Spinal cord (tissue), 10 donors: Measurements from ENCODE around the gene ZMYM5. TPM values are rescaled to one million over a fixed set of nuclear protein-coding genes. Genes with fewer than 3 reads are reported as not detected.
"Not testable (repeated sequence)": the region's sequence is repeated elsewhere in the genome, so short reads cannot be mapped to it uniquely, and the experiment has no call there.

Source experiments
- DNase-seq, 6 donors: peaks; one replicate each; pipeline versions ENCODE4 v3.0.0 to v3.0.0-alpha.2; 2013 to 2015; ENCODE audit warnings: low spot score in 6 of 6, low read depth in 4 of 6
- H3K27ac ChIP-seq: one replicate; pipeline ENCODE4 v1.5.1; 2013; ENCODE audit warnings: low read depth, low read length, control low read depth
- H3K27me3 ChIP-seq: one replicate; pipeline ENCODE4 v1.6.1; 2013; ENCODE audit warnings: low read length; ENCODE audit not compliant: control insufficient read depth, insufficient read depth
- H3K36me3 ChIP-seq: one replicate; pipeline ENCODE4 v1.6.1; 2013; ENCODE audit warnings: low read length; ENCODE audit not compliant: control insufficient read depth, insufficient read depth
- H3K4me1 ChIP-seq: one replicate; pipeline ENCODE4 v1.6.1; 2013; ENCODE audit warnings: low read length; ENCODE audit not compliant: control insufficient read depth, insufficient read depth
- H3K4me3 ChIP-seq: one replicate; pipeline ENCODE4 v1.5.1; 2013; ENCODE audit warnings: low read depth, low read length, control low read depth
- H3K9me3 ChIP-seq: one replicate; pipeline ENCODE4 v1.6.1; 2013; ENCODE audit warnings: low read length; ENCODE audit not compliant: control insufficient read depth, insufficient read depth
- WGBS: methylation state at CpG from one replicate; pipeline ENCODE4 v1.1.5; 2013; ENCODE audit warnings: missing lambda C conversion rate; ENCODE audit not compliant: insufficient coverage; 5-methylcytosine and 5-hydroxymethylcytosine counted together
- polyA plus RNA-seq, 2 donors: library from polyadenylated mRNA; unstranded; fragments of 120-200 nt; gene quantifications; one replicate each; pipeline ENCODE4 v1.2.1, GENCODE V29; 2013; ENCODE audit not compliant: insufficient read length in 2 of 2
- total RNA-seq, 2 donors: library from RNA; depleted of rRNA in 1 of 2; stranded (reverse); fragments of 120-200 nt in 1 of 2; fragments of >200 nt in 1 of 2; gene quantifications; one replicate each; pipeline versions ENCODE4 v1.2.3 to v1.2.4, GENCODE V29; 2013 to 2014
- donor health status: healthy.

ZMYM5 gene
- total and polyA plus RNA-seq, 4 donors: 14.8 to 33.9 (median 20.9) TPM

DNA sequence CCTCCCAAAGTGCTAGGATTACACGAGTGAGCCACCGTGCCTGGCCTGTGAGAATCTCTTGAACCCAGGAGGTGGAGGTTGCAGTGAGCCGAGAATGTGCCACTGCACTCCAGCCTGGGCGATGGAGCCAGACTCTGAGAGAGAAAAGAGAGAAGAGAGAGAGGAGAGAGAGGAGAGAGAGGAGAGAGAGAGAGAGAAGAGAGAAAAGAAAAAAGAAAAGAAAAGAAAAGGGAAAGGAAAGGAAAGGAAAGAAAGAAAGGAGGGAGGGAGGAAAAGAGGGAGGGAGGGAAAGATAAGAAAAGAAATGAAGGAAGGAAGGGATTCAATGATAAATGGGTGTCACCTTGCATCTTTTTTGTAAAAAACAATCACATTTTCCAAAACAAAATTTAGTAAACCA is 57.7 kb downstream of the ZMYM5 start:
- no peak overlapping the region for H3K27ac ChIP-seq
- WGBS: 95% methylated on average over 4 of the region's 4 CpGs
- H3K9me3 ChIP-seq: no peaks in the 10 kb centered on the region
- no peaks in the 10 kb centered on the region for H3K4me1 ChIP-seq
- H3K4me3 ChIP-seq: no peak overlapping the region
- H3K36me3 ChIP-seq: peaks cover 12% of the 10 kb centered on the region
- DNase-seq: no peak
- no peaks in the 10 kb centered on the region for H3K27me3 ChIP-seq

GRCh38 chr13:19795956-19796355 is 67.5 kb downstream of the ZMYM5 start:
- Histone ChIP-seq H3K9me3 (no peaks in the 10 kb centered on the region), H3K27me3 (no peaks in the 10 kb centered on the region), H3K4me3 (no peak overlapping the region), H3K36me3 (no peaks in the 10 kb centered on the region), H3K27ac (no peak overlapping the region), H3K4me1 (no peaks in the 10 kb centered on the region)
- WGBS: 98% methylated on average over 7 of the region's 7 CpGs
- no peak for DNase-seq

- H3K36me3 ChIP-seq: no peaks in the 10 kb centered on the region
- H3K9me3 ChIP-seq: no peaks in the 10 kb centered on the region
- no peak overlapping the region for H3K27ac ChIP-seq
- no peak overlapping the region for H3K4me3 ChIP-seq
- H3K4me1 ChIP-seq: no peaks in the 10 kb centered on the region
- 79% methylated on average over 2 of the region's 4 CpGs for WGBS
- H3K27me3 ChIP-seq: no peaks in the 10 kb centered on the region
- DNase-seq: no peak
Measured at GRCh38 chr13:19794631-19795030, 68.8 kb downstream of the ZMYM5 start.

GRCh38 chr13:19791953-19792537 is 71.4 kb downstream of the ZMYM5 start:
- H3K27ac ChIP-seq: no peak overlapping the region
- no peak for DNase-seq
- no peak overlapping the region for H3K4me3 ChIP-seq
- no peaks in the 10 kb centered on the region for H3K4me1 ChIP-seq
- 92% methylated on average over 6 of the region's 7 CpGs for WGBS
- no peaks in the 10 kb centered on the region for H3K36me3 ChIP-seq
- no peaks in the 10 kb centered on the region for H3K27me3 ChIP-seq
- no peaks in the 10 kb centered on the region for H3K9me3 ChIP-seq

GRCh38 chr13:19782727-19783682 is 80.4 kb downstream of the ZMYM5 start, which contains the start of gene PSPC1:
TSS of gene PSPC1 (minus strand) at chr13:19782945. CDS start at chr13:19782757, 188 bp downstream.
- 0% methylated on average over 18 of the region's 50 CpGs for WGBS
- not testable (repeated sequence) for H3K27me3 ChIP-seq, H3K36me3 ChIP-seq, H3K9me3 ChIP-seq
- H3K4me3 ChIP-seq: peak within 1 kb of the TSS; percentile 81
- H3K4me1 ChIP-seq: peaks cover 11% of the 10 kb centered on the region
- H3K27ac ChIP-seq: peak within 1 kb of the TSS; percentile 91
- peak; percentile 87 to 98 (median 94) for DNase-seq

DNA sequence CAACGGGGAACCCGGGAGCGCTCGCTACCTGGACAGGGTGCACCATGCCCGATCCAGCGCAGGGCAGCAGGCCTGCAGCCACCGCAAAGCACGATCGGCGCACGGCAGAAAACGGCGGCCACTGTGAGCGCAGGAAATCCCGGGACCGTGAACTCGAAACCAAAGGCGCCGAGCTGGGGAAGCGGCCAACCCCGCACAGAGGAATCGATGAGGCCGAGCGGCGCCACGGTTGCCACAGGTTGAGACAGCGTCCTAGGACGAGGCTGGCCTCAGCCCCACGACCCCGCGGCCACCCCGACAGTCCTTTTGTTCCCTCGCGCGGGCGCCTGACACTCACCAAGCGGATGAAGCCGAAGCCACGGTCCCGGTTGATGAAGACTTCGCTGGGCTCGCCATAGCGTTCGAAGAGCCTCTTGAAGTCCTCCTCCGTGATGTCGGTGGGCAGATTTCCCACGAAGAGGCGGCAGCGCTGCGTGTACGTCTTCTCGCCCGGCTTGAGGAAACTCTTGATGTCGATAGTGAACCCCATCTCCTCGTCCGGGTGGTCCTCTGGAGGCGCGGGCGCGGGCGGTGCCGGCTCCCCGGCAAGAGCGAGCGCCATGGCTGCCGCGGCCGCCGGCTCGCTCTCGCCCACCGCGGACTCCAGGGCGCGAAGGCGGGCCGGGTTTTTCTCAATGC is 81.3 kb downstream of the ZMYM5 start:
- H3K27me3 ChIP-seq: no peaks in the 10 kb centered on the region
- peak overlapping the region; percentile 81 for H3K4me3 ChIP-seq
- peaks cover 11% of the 10 kb centered on the region for H3K4me1 ChIP-seq
- peaks cover 3% of the 10 kb centered on the region for H3K36me3 ChIP-seq
- no peaks in the 10 kb centered on the region for H3K9me3 ChIP-seq
- DNase-seq: peak in 4 of 6 donors; percentile 15 to 78 (median 32)
- H3K27ac ChIP-seq: peak overlapping the region; percentile 91
- under 1% methylated on average over 73 of the region's 77 CpGs for WGBS

- Histone ChIP-seq H3K27me3 (no peaks in the 10 kb centered on the region), H3K27ac (no peak overlapping the region), H3K9me3 (no peaks in the 10 kb centered on the region), H3K36me3 (peaks cover 3% of the 10 kb centered on the region), H3K4me1 (peaks cover 11% of the 10 kb centered on the region), H3K4me3 (peak overlapping the region; percentile 81)
- 0% methylated on average over 1 of the region's 9 CpGs for WGBS
- peak in 1 of 6 donors; percentile 3 for DNase-seq
Measured at GRCh38 chr13:19781526-19781925, 81.9 kb downstream of the ZMYM5 start.

DNA sequence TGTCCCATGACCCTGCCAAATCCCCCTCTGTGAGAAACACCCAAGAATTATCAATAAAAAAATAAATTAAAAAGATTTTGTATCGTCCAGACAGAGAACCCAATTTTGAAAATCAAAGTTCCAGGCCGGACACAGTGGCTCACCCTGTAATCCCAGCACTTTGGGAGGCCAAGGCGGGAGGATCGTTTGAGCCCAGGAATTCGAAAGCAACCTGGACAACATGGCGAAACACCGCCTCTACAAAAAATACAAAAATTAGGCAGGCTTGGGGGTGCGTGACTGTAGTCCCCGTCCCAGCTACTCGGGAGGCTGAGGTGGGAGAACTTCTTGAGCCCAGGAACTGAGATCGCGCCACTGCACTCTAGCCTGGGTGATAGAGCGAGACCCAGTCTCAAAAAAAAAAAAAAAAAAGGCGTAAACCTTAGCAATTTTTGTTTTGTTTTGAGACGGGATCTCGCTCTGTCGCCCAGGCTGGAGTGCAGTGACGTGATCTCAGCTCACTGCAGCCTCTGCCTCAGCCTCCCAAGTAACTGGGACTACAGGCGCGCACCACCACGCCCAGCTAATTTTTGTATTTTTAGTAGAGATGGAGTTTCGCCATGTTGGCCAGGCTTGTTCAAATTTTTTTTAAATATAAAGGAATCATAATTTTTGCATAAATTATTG is 82.6 kb downstream of the ZMYM5 start:
- not testable (repeated sequence) for H3K27me3 ChIP-seq, H3K36me3 ChIP-seq, H3K9me3 ChIP-seq, H3K27ac ChIP-seq, DNase-seq
- Histone ChIP-seq H3K4me3 (peak overlapping the region; percentile 81), H3K4me1 (peaks cover 11% of the 10 kb centered on the region)
- WGBS: over 99% methylated on average over 9 of the region's 22 CpGs
